ENCODE measurements around the gene S100B. TPM values are rescaled to one million over a fixed set of nuclear protein-coding genes. Genes with fewer than 3 reads are reported as not detected.

The S100B gene
- total RNA-seq, 1 experiment from 2014 or later, result not detected

DNA sequence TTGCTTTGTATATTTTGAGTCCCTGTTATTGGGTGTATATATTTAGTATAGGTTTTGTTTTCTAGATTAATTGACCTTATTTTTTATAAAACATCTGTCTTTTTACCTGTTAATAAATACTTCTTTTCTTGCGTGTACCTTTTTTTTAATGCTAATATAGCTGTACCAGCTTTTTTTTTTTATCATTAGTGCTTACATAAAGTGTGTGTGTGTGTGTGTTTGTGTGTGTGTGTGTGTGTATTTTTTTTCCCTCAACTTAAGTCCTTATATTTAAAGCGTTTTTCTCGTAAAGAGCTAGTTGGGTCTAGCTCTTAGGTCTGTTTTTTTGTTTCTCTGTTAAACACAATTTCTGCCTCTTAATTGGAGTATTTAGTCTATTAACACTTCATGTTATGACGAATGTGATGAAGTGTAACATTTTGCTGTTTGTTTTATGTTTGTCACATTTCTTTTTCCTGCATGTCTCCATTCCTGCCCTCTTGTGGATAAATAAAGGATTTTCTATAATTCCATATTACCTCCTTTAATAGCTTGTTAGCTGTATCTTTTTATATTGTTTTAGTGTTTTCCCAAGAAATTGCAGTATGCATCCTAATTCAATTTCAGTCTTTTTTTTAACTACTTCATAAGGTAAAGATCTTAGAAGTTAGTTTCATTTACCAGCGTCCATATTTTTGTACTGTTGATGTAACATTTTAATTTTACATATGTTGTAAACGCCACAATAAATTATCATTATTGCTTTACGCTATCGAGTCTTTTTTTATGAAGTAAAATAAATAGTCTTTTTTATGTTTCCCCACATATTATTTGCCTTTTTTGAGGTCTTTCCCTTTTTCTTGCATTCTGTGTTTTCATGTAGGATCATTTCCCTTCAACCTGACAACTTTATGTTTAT is 34.9 kb upstream of the S100B start:
- no TSS peak for BruUV-seq (replicated peaks)
- DNase-seq, result no peak
- Mint-ChIP-seq H3K4me1 (ENCODE audit: low read depth, unreplicated experiment) (peaks cover 7% of the 10 kb centered on the region), H3K4me3 (ENCODE audit: unreplicated experiment) (no peak overlapping the region), H3K36me3 (ENCODE audit: insufficient read depth, unreplicated experiment) (peaks cover 56% of the 10 kb centered on the region), H3K9me3 (ENCODE audit: unreplicated experiment) (no peaks in the 10 kb centered on the region), H3K27ac (ENCODE audit: unreplicated experiment) (no peak overlapping the region), H3K27me3 (ENCODE audit: insufficient read depth, unreplicated experiment) (no peaks in the 10 kb centered on the region)
- POLR2A ChIA-PET, result no interaction called here
- H3K36me3 ChIP-seq (ENCODE audit: control insufficient read depth, insufficient read depth, low read length), result no peaks in the 10 kb centered on the region; the same call in 1 of the 2 replicates
- H3K4me1 ChIP-seq, result no peaks in the 10 kb centered on the region
- H3K9me3 ChIP-seq, result no peaks in the 10 kb centered on the region
- H3K27me3 ChIP-seq (replicated peaks; ENCODE audit: control insufficient read depth, insufficient read depth, low read length), result no peaks in the 10 kb centered on the region
- peak; percentile 13 for TF ChIP-seq CTCF (IDR thresholded peaks at IDR 0.05; ENCODE audit: insufficient read depth in 1 of 2, low read depth in 1 of 2, low read length in 1 of 2, severe bottlenecking in 1 of 2, unreplicated experiment in 1 of 2)
- no peak overlapping the region for H3K4me3 ChIP-seq (ENCODE audit: low read depth, low read length)
- CTCF ChIA-PET, result interaction anchor here (0.8 kb wide), 1 partner anchor 496 kb away, joined by 3 read pairs; no protein-coding TSS in a partner anchor
- intact Hi-C loops (cut with micrococcal nuclease; ENCODE audit: unreplicated experiment), result no loop called here

- no peak for DNase-seq
- Histone ChIP-seq H3K27me3 (replicated peaks; ENCODE audit: control insufficient read depth, insufficient read depth, low read length) (no peaks in the 10 kb centered on the region), H3K9me3 (no peaks in the 10 kb centered on the region), H3K4me3 (ENCODE audit: low read depth, low read length) (no peak overlapping the region), H3K4me1 (0 out of 2 replicates have a peak, but pooled peaks cover 5% of the 10 kb centered on the region), H3K36me3 (ENCODE audit: control insufficient read depth, insufficient read depth, low read length) (no peaks in the 10 kb centered on the region; the same call in 1 of the 2 replicates)
- H3K4me1 Mint-ChIP-seq (ENCODE audit: low read depth, unreplicated experiment), result peaks cover 14% of the 10 kb centered on the region
- POLR2A ChIA-PET, result no interaction called here
- H3K27ac Mint-ChIP-seq (ENCODE audit: unreplicated experiment), result no peak overlapping the region
- no peaks in the 10 kb centered on the region for H3K27me3 Mint-ChIP-seq (ENCODE audit: insufficient read depth, unreplicated experiment)
- H3K9me3 Mint-ChIP-seq (ENCODE audit: unreplicated experiment), result no peaks in the 10 kb centered on the region
- H3K4me3 Mint-ChIP-seq (ENCODE audit: unreplicated experiment), result no peak overlapping the region
- intact Hi-C loops (cut with micrococcal nuclease; ENCODE audit: unreplicated experiment), result no loop called here
- no TSS peak for BruUV-seq (replicated peaks)
- no peak for TF ChIP-seq CTCF (IDR thresholded peaks at IDR 0.05; ENCODE audit: insufficient read depth in 1 of 2, low read depth in 1 of 2, low read length in 1 of 2, severe bottlenecking in 1 of 2, unreplicated experiment in 1 of 2)
- H3K36me3 Mint-ChIP-seq (ENCODE audit: insufficient read depth, unreplicated experiment), result peaks cover 47% of the 10 kb centered on the region
- CTCF ChIA-PET, result no interaction called here
Measured at GRCh38 chr21:46637952-46638746, 33.3 kb upstream of the S100B start.

- TSS peak; percentile 37 for BruUV-seq (replicated peaks)
- Histone ChIP-seq H3K4me1 (0 out of 2 replicates have a peak, but pooled peaks cover 5% of the 10 kb centered on the region), H3K4me3 (ENCODE audit: low read depth, low read length) (peak overlapping the region; percentile 64), H3K27me3 (replicated peaks; ENCODE audit: control insufficient read depth, insufficient read depth, low read length) (no peaks in the 10 kb centered on the region), H3K9me3 (no peaks in the 10 kb centered on the region), H3K36me3 (ENCODE audit: control insufficient read depth, insufficient read depth, low read length) (no peaks in the 10 kb centered on the region; the same call in 1 of the 2 replicates)
- peaks cover 43% of the 10 kb centered on the region for H3K36me3 Mint-ChIP-seq (ENCODE audit: insufficient read depth, unreplicated experiment)
- POLR2A ChIA-PET, result no interaction called here
- no peaks in the 10 kb centered on the region for H3K27me3 Mint-ChIP-seq (ENCODE audit: insufficient read depth, unreplicated experiment)
- peak overlapping the region; percentile 94 for H3K27ac Mint-ChIP-seq (ENCODE audit: unreplicated experiment)
- intact Hi-C loops (cut with micrococcal nuclease; ENCODE audit: unreplicated experiment), result no loop called here
- CTCF ChIA-PET, result interaction anchor here (0.6 to 1.6 kb wide), 2 partner anchors 493 to 1539 kb away, joined by 4 read pairs; no protein-coding TSS in a partner anchor
- TF ChIP-seq CTCF (IDR thresholded peaks at IDR 0.05; ENCODE audit: insufficient read depth in 1 of 2, low read depth in 1 of 2, low read length in 1 of 2, severe bottlenecking in 1 of 2, unreplicated experiment in 1 of 2), result no peak
- H3K9me3 Mint-ChIP-seq (ENCODE audit: unreplicated experiment), result no peaks in the 10 kb centered on the region
- peak overlapping the region; percentile 99 for H3K4me3 Mint-ChIP-seq (ENCODE audit: unreplicated experiment)
- no peak for DNase-seq
- H3K4me1 Mint-ChIP-seq (ENCODE audit: low read depth, unreplicated experiment), result peaks cover 14% of the 10 kb centered on the region
Measured at GRCh38 chr21:46636550-46637285, 31.8 kb upstream of the S100B start.

Measured in Caco-2 (cell line).